BJ (cell line): ENCODE results near the gene AGPAT2. TPM values are rescaled to one million over a fixed set of nuclear protein-coding genes. Genes with fewer than 3 reads are reported as not detected.

Experiments
- CTCF ChIA-PET: fragments of 350-600 bp; formaldehyde crosslinking; extraction: SDS; loops from one replicate; lab custom pipeline; 2021; ENCODE audit warnings: antibody characterized with exemption, inconsistent platforms; lab: Yijun Ruan, JAX
- POLR2A ChIA-PET: fragments of 300-600 bp; sonication (Branson Sonifier 250); formaldehyde crosslinking; extraction: SDS; loops from one replicate; lab custom pipeline; 2021; ENCODE audit warnings: antibody characterized with exemption; lab: Charles Lee
- DNase-seq: peaks from one replicate; pipeline ENCODE4 v3.0.0-alpha.2; 2011; ENCODE audit warnings: low read depth
- H3K27me3 ChIP-seq: 2 replicates; pipeline ENCODE4 v1.6.0; 2011; ENCODE audit warnings: low read length; ENCODE audit not compliant: control insufficient read depth, insufficient read depth
- H3K36me3 ChIP-seq: 2 replicates; pipeline ENCODE4 v1.5.1; 2011; ENCODE audit warnings: low read length; ENCODE audit not compliant: control insufficient read depth, insufficient read depth
- H3K4me3 ChIP-seq: 2 replicates; pipeline ENCODE4 v1.5.1; 2011; ENCODE audit warnings: low read depth, mild to moderate bottlenecking, control low read depth, low read length
- polyA plus RNA-seq: library from polyadenylated mRNA; depleted of rRNA; stranded (reverse); fragments of >200 nt; gene quantifications from 2 replicates; pipeline ENCODE4 v1.2.3, GENCODE V29; 2011
- TF ChIP-seq, protein P1 (sequence below): IDR thresholded peaks from 2 replicates; pipeline ENCODE4 v1.5.1; 2011; ENCODE audit warnings: low read depth, mild to moderate bottlenecking, control low read depth, inconsistent platforms, low read length, moderate library complexity; ENCODE audit not compliant: insufficient read depth

The AGPAT2 gene
- polyA plus RNA-seq, 1 experiment: 68.3 TPM

DNA sequence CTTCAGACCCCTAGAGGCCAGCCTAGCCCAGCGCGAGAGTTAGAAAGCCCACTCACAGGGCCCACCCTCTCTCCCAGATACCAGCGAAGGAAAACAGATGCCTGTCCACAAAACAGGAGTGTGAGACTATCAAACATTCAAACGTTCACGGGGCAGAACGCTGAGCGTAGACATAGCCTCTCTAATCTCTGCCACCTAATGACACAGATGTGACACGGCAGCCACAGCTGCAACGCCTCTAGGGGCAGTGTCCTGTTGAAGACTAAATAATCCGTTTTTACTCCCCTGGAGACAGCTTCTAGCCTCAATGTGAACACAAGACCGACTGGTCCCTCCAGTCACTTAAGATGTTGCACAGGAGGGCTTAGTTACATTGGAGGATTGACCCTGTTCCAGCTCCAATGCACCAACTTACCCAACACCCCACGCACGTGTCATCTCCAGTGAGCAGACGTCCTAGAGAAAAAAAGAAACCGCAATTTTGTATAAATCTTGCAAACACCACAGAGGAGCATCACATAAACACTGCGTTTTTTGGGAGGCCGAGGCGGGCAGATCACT lies 39.5 kb upstream of the AGPAT2 start:
- no peaks in the 10 kb centered on the region for H3K27me3 ChIP-seq
- peaks cover 37% of the 10 kb centered on the region for H3K36me3 ChIP-seq
- no peak for DNase-seq
- ChIA-PET POLR2A (interaction anchor here (0.6 kb wide), 1 partner anchor 28 kb away, joined by 8 read pairs; no protein-coding TSS in a partner anchor), CTCF (interaction anchor here (1.6 kb wide), 1 partner anchor 101 kb away, joined by 5 read pairs; no protein-coding TSS in a partner anchor)
- H3K4me3 ChIP-seq: peak overlapping the region; percentile 97
- TF ChIP-seq, protein P1, sequence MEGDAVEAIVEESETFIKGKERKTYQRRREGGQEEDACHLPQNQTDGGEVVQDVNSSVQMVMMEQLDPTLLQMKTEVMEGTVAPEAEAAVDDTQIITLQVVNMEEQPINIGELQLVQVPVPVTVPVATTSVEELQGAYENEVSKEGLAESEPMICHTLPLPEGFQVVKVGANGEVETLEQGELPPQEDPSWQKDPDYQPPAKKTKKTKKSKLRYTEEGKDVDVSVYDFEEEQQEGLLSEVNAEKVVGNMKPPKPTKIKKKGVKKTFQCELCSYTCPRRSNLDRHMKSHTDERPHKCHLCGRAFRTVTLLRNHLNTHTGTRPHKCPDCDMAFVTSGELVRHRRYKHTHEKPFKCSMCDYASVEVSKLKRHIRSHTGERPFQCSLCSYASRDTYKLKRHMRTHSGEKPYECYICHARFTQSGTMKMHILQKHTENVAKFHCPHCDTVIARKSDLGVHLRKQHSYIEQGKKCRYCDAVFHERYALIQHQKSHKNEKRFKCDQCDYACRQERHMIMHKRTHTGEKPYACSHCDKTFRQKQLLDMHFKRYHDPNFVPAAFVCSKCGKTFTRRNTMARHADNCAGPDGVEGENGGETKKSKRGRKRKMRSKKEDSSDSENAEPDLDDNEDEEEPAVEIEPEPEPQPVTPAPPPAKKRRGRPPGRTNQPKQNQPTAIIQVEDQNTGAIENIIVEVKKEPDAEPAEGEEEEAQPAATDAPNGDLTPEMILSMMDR: peak; percentile 54

DNA sequence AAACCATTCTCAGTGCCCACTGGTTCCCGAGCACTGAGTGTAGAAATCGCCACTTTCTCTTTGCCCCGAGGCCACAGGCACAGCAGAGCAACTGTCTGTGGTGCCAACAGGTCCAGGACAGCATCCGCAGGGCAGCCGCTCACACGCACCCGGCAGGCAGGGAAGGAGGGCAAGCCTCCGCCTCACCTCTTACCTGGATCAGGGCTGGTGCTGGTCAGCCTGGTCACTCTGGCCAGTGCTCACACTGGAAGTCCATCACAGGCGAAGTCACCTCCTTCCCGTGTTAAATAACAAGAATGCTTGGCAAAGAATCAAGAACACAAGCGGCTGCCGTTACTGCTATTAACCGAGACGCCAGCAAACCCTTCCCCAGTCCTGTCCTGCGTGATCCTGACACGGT lies 38.9 kb upstream of the AGPAT2 start:
- POLR2A ChIA-PET: no interaction called here
- TF ChIP-seq, protein P1: no peak
- H3K36me3 ChIP-seq: peaks cover 41% of the 10 kb centered on the region
- no peak for DNase-seq
- CTCF ChIA-PET: interaction anchor here (1.6 kb wide), 1 partner anchor 101 kb away, joined by 5 read pairs; no protein-coding TSS in a partner anchor
- H3K4me3 ChIP-seq: peak overlapping the region; percentile 97
- H3K27me3 ChIP-seq: no peaks in the 10 kb centered on the region

DNA sequence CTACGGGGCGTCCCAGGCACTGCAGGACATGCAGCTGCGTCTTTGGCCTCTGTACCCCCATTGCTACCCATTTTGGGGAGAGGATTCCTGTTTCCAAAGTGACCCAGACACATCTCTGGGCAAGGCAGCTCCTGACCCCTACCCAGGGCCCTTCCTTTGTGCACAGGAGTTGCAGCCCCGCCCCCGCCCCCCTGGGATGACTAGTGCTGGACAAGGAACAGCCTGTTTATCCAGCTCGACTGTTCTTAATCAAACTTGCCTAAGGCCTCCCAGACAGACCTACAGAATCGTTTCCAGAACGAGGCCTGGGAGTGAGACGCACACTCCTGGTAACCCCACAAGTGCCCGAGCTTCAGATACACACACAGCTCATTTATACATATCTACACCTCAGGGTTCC lies 38.4 kb upstream of the AGPAT2 start:
- DNase-seq: no peak
- TF ChIP-seq, protein P1: no peak
- ChIA-PET POLR2A (no interaction called here), CTCF (no interaction called here)
- Histone ChIP-seq H3K27me3 (no peaks in the 10 kb centered on the region), H3K36me3 (peaks cover 42% of the 10 kb centered on the region), H3K4me3 (peak overlapping the region; percentile 97; the same call in 1 of the 2 replicates)

DNA sequence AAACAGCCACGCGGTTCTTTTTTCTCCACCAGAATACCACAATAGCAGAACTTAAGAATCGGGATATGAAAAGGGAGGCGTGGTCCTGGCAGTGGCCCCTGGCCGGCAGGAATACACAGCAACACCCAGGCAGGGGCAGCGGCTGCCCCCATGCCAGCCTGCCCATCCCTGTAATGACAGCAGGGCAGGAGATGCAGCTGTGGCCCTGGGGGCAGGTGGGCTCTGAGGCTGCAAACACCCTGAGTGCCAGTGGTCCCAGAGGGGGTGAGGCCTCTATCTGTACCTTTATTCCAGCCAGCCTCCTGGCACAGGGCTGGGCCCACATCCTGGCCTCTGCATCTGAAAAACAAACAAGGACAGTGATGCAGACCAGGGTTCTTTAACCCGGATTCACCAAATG lies 37.5 kb upstream of the AGPAT2 start:
- Histone ChIP-seq H3K36me3 (peaks cover 42% of the 10 kb centered on the region), H3K4me3 (no peak overlapping the region), H3K27me3 (no peaks in the 10 kb centered on the region)
- DNase-seq: no peak
- CTCF ChIA-PET: no interaction called here
- POLR2A ChIA-PET: no interaction called here
- TF ChIP-seq, protein P1: no peak

DNA sequence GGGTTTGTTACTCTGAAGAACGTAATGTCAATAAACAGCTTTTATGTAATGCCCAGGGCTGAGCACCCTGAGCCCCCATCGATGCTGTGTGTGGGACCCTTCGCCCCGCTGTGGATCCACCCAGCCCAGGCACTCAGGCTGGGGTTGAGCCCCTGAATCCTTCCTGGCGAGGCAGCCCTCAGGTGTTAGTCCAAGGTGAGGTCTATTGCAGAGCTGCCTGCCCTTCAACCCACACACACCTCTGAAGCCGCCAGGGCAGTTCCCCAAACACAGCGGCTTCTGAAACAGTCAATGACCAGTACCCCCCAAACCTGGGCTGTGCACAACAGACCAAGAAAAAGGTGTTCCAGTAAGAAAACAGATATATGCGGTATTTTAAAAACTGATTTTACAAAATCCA lies 36.7 kb upstream of the AGPAT2 start:
- ChIA-PET CTCF (no interaction called here), POLR2A (no interaction called here)
- no peaks in the 10 kb centered on the region for H3K27me3 ChIP-seq
- TF ChIP-seq, protein P1: no peak
- H3K4me3 ChIP-seq: no peak overlapping the region
- DNase-seq: no peak
- H3K36me3 ChIP-seq: peaks cover 42% of the 10 kb centered on the region
